HEK293 (cell line): ENCODE data around the gene POC1B.

ENCODE experiments used
- CTCF ChIA-PET: fragments of 350-600 bp; formaldehyde crosslinking; extraction: SDS; loops from one replicate; lab custom pipeline; 2021; ENCODE audit warnings: antibody characterized with exemption; lab: Yijun Ruan, JAX
- POLR2A ChIA-PET: fragments of 300-600 bp; formaldehyde crosslinking; extraction: SDS; loops from one replicate; lab custom pipeline; 2020; ENCODE audit warnings: antibody characterized with exemption, inconsistent platforms; lab: Yijun Ruan, JAX
- H3K27ac ChIP-seq: fragments of 200-500 bp; sonication (Bioruptor generic); 2 replicates; pipeline ENCODE4 v1.5.1; 2014; ENCODE audit warnings: low read depth, low read length, control low read depth, inconsistent platforms; ENCODE audit errors: extremely low read depth
- H3K36me3 ChIP-seq, 2 experiments: fragments of 200-500 bp in 1 of 2; sonication (Bioruptor generic) in 1 of 2; 1 replicate in 1 of 2; 2 replicates in 1 of 2; pipeline ENCODE4 v1.5.1; 2014 to 2017; ENCODE audit warnings: inconsistent platforms in 2 of 2, low read length in 2 of 2; ENCODE audit not compliant: control insufficient read depth in 2 of 2, insufficient read depth in 1 of 2
- H3K4me1 ChIP-seq: fragments of 200-500 bp; sonication (Bioruptor generic); 2 replicates; pipeline ENCODE4 v1.5.1; 2014; ENCODE audit warnings: mild to moderate bottlenecking, low read length, inconsistent platforms; ENCODE audit not compliant: control insufficient read depth, insufficient read depth
- H3K4me3 ChIP-seq: 2 replicates; pipeline ENCODE4 v1.5.1; 2011; ENCODE audit warnings: low read depth, mild to moderate bottlenecking, control low read depth, low read length, moderate library complexity
- H3K9me3 ChIP-seq: fragments of 200-500 bp; sonication (Bioruptor generic); 2 replicates; pipeline ENCODE4 v1.5.1; 2014; ENCODE audit warnings: low read depth, low read length, inconsistent platforms; ENCODE audit not compliant: control insufficient read depth, insufficient read depth
- GLI2 ChIP-seq: fragments of 450-650 bp; formaldehyde crosslinking; IDR thresholded peaks from 2 replicates; pipeline ENCODE4; 2017; ENCODE audit warnings: missing biosample characterization, missing genetic modification characterization, low read depth, borderline replicate concordance
- OSR2 ChIP-seq: fragments of 450-650 bp; formaldehyde crosslinking; IDR thresholded peaks from 2 replicates; pipeline ENCODE4 v1.5.1; 2016; ENCODE audit warnings: missing biosample characterization, missing genetic modification characterization
- PRDM4 ChIP-seq: fragments of 450-650 bp; formaldehyde crosslinking; IDR thresholded peaks from 2 replicates; pipeline ENCODE4 v1.5.1; 2017; ENCODE audit warnings: missing biosample characterization, missing genetic modification characterization
- REPIN1 ChIP-seq: fragments of 450-650 bp; formaldehyde crosslinking; IDR thresholded peaks from 2 replicates; pipeline ENCODE4 v1.5.1; 2017; ENCODE audit warnings: missing biosample characterization, missing genetic modification characterization, low read depth
- SETDB1 ChIP-seq: IDR thresholded peaks from one replicate; pipeline ENCODE4 v1.6.1; 2017; ENCODE audit warnings: mild to moderate bottlenecking, low read length, moderate library complexity, mixed read lengths; ENCODE audit not compliant: insufficient read length
- SP7 ChIP-seq: fragments of 450-650 bp; formaldehyde crosslinking; IDR thresholded peaks from 2 replicates; pipeline ENCODE4 v1.5.1; 2016; ENCODE audit warnings: missing biosample characterization, missing genetic modification characterization
- ZBTB20 ChIP-seq: fragments of 450-650 bp; formaldehyde crosslinking; IDR thresholded peaks from 2 replicates; pipeline ENCODE4 v1.5.1; 2016; ENCODE audit warnings: missing biosample characterization, missing genetic modification characterization
- ZBTB21 ChIP-seq: fragments of 450-650 bp; formaldehyde crosslinking; IDR thresholded peaks from 2 replicates; pipeline ENCODE4 v1.5.1; 2017; ENCODE audit warnings: missing biosample characterization, missing genetic modification characterization
- ZFP3 ChIP-seq: fragments of 450-650 bp; formaldehyde crosslinking; IDR thresholded peaks from 2 replicates; pipeline ENCODE4 v1.5.1; 2016; ENCODE audit warnings: low read depth, missing biosample characterization, missing genetic modification characterization
- ZNF223 ChIP-seq: fragments of 450-650 bp; formaldehyde crosslinking; IDR thresholded peaks from 2 replicates; pipeline ENCODE4 v1.5.1; 2016; ENCODE audit warnings: missing biosample characterization, missing genetic modification characterization
- ZNF280C ChIP-seq: fragments of 450-650 bp; formaldehyde crosslinking; IDR thresholded peaks from 2 replicates; pipeline ENCODE4 v1.5.1; 2016; ENCODE audit warnings: missing biosample characterization, missing genetic modification characterization
- ZNF394 ChIP-seq: fragments of 450-650 bp; formaldehyde crosslinking; IDR thresholded peaks from 2 replicates; pipeline ENCODE4 v1.5.1; 2016; ENCODE audit warnings: missing biosample characterization, missing genetic modification characterization, mild to moderate bottlenecking, moderate library complexity, borderline replicate concordance
- ZNF426 ChIP-seq: fragments of 450-650 bp; formaldehyde crosslinking; IDR thresholded peaks from 2 replicates; pipeline ENCODE4 v1.5.1; 2017; ENCODE audit warnings: missing biosample characterization, missing genetic modification characterization, mild to moderate bottlenecking, inconsistent platforms, moderate library complexity
- ZNF473 ChIP-seq: fragments of 450-650 bp; formaldehyde crosslinking; IDR thresholded peaks from 2 replicates; pipeline ENCODE4 v1.5.1; 2017; ENCODE audit warnings: missing biosample characterization, missing genetic modification characterization
- ZNF561 ChIP-seq: fragments of 450-650 bp; IDR thresholded peaks from 2 replicates; pipeline ENCODE4 v1.5.1; 2018; ENCODE audit warnings: missing biosample characterization, missing genetic modification characterization, borderline replicate concordance
- ZNF677 ChIP-seq: fragments of 450-650 bp; IDR thresholded peaks from 2 replicates; pipeline ENCODE4 v1.5.0; 2018; ENCODE audit warnings: missing biosample characterization, mild to moderate bottlenecking, missing genetic modification characterization, moderate library complexity
- ZSCAN30 ChIP-seq: fragments of 450-650 bp; IDR thresholded peaks from 2 replicates; pipeline ENCODE4 v1.5.1; 2018; ENCODE audit warnings: missing biosample characterization, mild to moderate bottlenecking, missing genetic modification characterization, moderate library complexity

Gene POC1B

GRCh38 chr12:89559753-89560152 is 33.9 kb upstream of the POC1B start:
- peaks cover 2% of the 10 kb centered on the region; the same call in 1 of the 2 replicates for H3K4me1 ChIP-seq
- no peaks in the 10 kb centered on the region; the same call in 1 of the 2 replicates for H3K9me3 ChIP-seq
- CTCF ChIA-PET = interaction anchor here (2.3 kb wide), 1 partner anchor 16 kb away, joined by 9 read pairs; no protein-coding TSS in a partner anchor
- H3K27ac ChIP-seq = no peak overlapping the region
- no peaks in the 10 kb centered on the region for H3K36me3 ChIP-seq
- no peak for TF ChIP-seq SETDB1
- TF ChIP-seq ZFP3 (tag by site-specific recombination) = no peak
- no peak for TF ChIP-seq PRDM4 (tag by site-specific recombination)
- no peak for TF ChIP-seq OSR2 (tag by site-specific recombination)
- no peak for TF ChIP-seq ZBTB21 (tag by site-specific recombination)
- TF ChIP-seq, all 188 proteins: peak for 0
- no peak overlapping the region for H3K4me3 ChIP-seq
- POLR2A ChIA-PET = no interaction called here

GRCh38 chr12:89556976-89557375 is 31.1 kb upstream of the POC1B start:
- POLR2A ChIA-PET = interaction anchor here (1.2 kb wide), 1 partner anchor 35 kb away, joined by 3 read pairs; no protein-coding TSS in a partner anchor
- TF ChIP-seq ZNF280C (tag by site-specific recombination) (no peak), SETDB1 (peak; percentile 19)
- TF ChIP-seq, all 188 proteins: peak for 1
- no peak overlapping the region for H3K4me3 ChIP-seq
- no peak overlapping the region for H3K27ac ChIP-seq
- H3K36me3 ChIP-seq = no peaks in the 10 kb centered on the region
- H3K9me3 ChIP-seq = no peaks in the 10 kb centered on the region; the same call in 1 of the 2 replicates
- peaks cover 2% of the 10 kb centered on the region; the same call in 1 of the 2 replicates for H3K4me1 ChIP-seq
- CTCF ChIA-PET = interaction anchor here (1.2 to 1.3 kb wide), 2 partner anchors 13 to 1389 kb away, joined by 5 to 10 read pairs; no protein-coding TSS in a partner anchor

- POLR2A ChIA-PET = interaction anchor here (1.0 kb wide), 1 partner anchor 156 kb away, joined by 3 read pairs; the partner anchor contains the start of gene ATP2B1
- no peak for TF ChIP-seq ZNF394 (tag by site-specific recombination)
- no peak for TF ChIP-seq ZSCAN30 (tag by site-specific recombination)
- TF ChIP-seq REPIN1 (tag by site-specific recombination) = no peak
- TF ChIP-seq GLI2 (tag by site-specific recombination) = no peak
- TF ChIP-seq ZBTB20 (tag by site-specific recombination) = no peak
- no peak for TF ChIP-seq ZNF223 (tag by site-specific recombination)
- TF ChIP-seq SP7 (tag by site-specific recombination) = no peak
- no peak for TF ChIP-seq ZNF677 (tag by site-specific recombination)
- no peak for TF ChIP-seq ZNF561 (tag by site-specific recombination)
- no peak for TF ChIP-seq ZNF426 (tag by site-specific recombination)
- no peak for TF ChIP-seq ZNF473 (tag by site-specific recombination)
- CTCF ChIA-PET = interaction anchor here (0.6 to 1.4 kb wide), 3 partner anchors 9 to 536 kb away, joined by 3 to 7 read pairs (median 4); no protein-coding TSS in a partner anchor
- Histone ChIP-seq H3K27ac (no peak overlapping the region), H3K9me3 (no peaks in the 10 kb centered on the region), H3K4me1 (peaks cover 2% of the 10 kb centered on the region; the same call in 1 of the 2 replicates), H3K36me3 (no peaks in the 10 kb centered on the region), H3K4me3 (no peak overlapping the region)
These were observed 26.5 kb upstream of the POC1B start for GRCh38 chr12:89552376-89552775.
